ENCODE results near the gene PIGV.

PIGV gene

GRCh38 chr1:26785611-26786436 lies 1.9 kb upstream of the PIGV start:
- no peaks in the 10 kb centered on the region; the same call in 1 of the 2 replicates for H3K36me3 ChIP-seq (ENCODE audit: low read length)
- H3K9me3 ChIP-seq (ENCODE audit: insufficient read depth, low read length): no peaks in the 10 kb centered on the region
- H3K9me2 ChIP-seq (replicated peaks; ENCODE audit: insufficient read depth, low read length): no peaks in the 10 kb centered on the region
- H4K20me1 ChIP-seq (ENCODE audit: low read depth, low read length): no peaks in the 10 kb centered on the region
- peaks cover 81% of the 10 kb centered on the region for H3F3A ChIP-seq (ENCODE audit: insufficient read depth)
- H3K4me3 ChIP-seq (ENCODE audit: insufficient read depth, low read length, poor library complexity, severe bottlenecking): peak overlapping the region; percentile 85
- no peaks in the 10 kb centered on the region for H3K27me3 ChIP-seq (ENCODE audit: low read length)
- H3K79me2 ChIP-seq (ENCODE audit: insufficient read depth, low read length): no peaks in the 10 kb centered on the region; the same call in 1 of the 2 replicates
- TF ChIP-seq EZH2phosphoT487 (conservative IDR thresholded peaks at IDR 0.05; ENCODE audit: low read length): no peak
- TF ChIP-seq CTCF (IDR thresholded peaks at IDR 0.05; ENCODE audit: insufficient read depth, low read length, poor library complexity, severe bottlenecking): no peak
- H2AFZ ChIP-seq (ENCODE audit: low read depth, low read length, severe bottlenecking): no peak overlapping the region
- H3K9ac ChIP-seq (ENCODE audit: low read length): peak overlapping the region; percentile 97
- peak overlapping the region; percentile 98 for H3K27ac ChIP-seq (ENCODE audit: low read depth, low read length)
- peak overlapping the region; percentile 89 for H3K4me2 ChIP-seq (ENCODE audit: low read depth, low read length, poor library complexity, severe bottlenecking)

GRCh38 chr1:26786437-26787380 lies 1.0 kb upstream of the PIGV start:
- Histone ChIP-seq H3K79me2 (ENCODE audit: insufficient read depth, low read length) (no peaks in the 10 kb centered on the region; the same call in 1 of the 2 replicates), H3K9ac (ENCODE audit: low read length) (peak overlapping the region; percentile 97)

GRCh38 chr1:26787381-26787705 lies 407 bp upstream of the PIGV start:
- Histone ChIP-seq H3K9me3 (ENCODE audit: insufficient read depth, low read length) (no peaks in the 10 kb centered on the region), H3K27ac (ENCODE audit: low read depth, low read length) (peak overlapping the region; percentile 98), H3K36me3 (ENCODE audit: low read length) (no peaks in the 10 kb centered on the region), H3K4me2 (ENCODE audit: low read depth, low read length, poor library complexity, severe bottlenecking) (peak overlapping the region; percentile 89), H3K4me3 (ENCODE audit: insufficient read depth, low read length, poor library complexity, severe bottlenecking) (peak overlapping the region; percentile 85), H3K27me3 (ENCODE audit: low read length) (no peaks in the 10 kb centered on the region), H4K20me1 (ENCODE audit: low read depth, low read length) (no peaks in the 10 kb centered on the region), H2AFZ (ENCODE audit: low read depth, low read length, severe bottlenecking) (peak overlapping the region; percentile 68), H3K9me2 (replicated peaks; ENCODE audit: insufficient read depth, low read length) (no peaks in the 10 kb centered on the region), H3F3A (ENCODE audit: insufficient read depth) (peaks cover 71% of the 10 kb centered on the region), H3K9ac (ENCODE audit: low read length) (peak overlapping the region; percentile 97), H3K79me2 (ENCODE audit: insufficient read depth, low read length) (no peaks in the 10 kb centered on the region; the same call in 1 of the 2 replicates)
- TF ChIP-seq CTCF (IDR thresholded peaks at IDR 0.05; ENCODE audit: insufficient read depth, low read length, poor library complexity, severe bottlenecking) (no peak), EZH2phosphoT487 (conservative IDR thresholded peaks at IDR 0.05; ENCODE audit: low read length) (no peak)

More at GRCh38 chr1:26786437-26787380, 1.0 kb upstream of the PIGV start:
- Histone ChIP-seq H3F3A (ENCODE audit: insufficient read depth) (peaks cover 78% of the 10 kb centered on the region), H3K4me2 (ENCODE audit: low read depth, low read length, poor library complexity, severe bottlenecking) (peak overlapping the region; percentile 89), H3K4me3 (ENCODE audit: insufficient read depth, low read length, poor library complexity, severe bottlenecking) (peak overlapping the region; percentile 85), H3K27ac (ENCODE audit: low read depth, low read length) (peak overlapping the region; percentile 98), H3K36me3 (ENCODE audit: low read length) (no peaks in the 10 kb centered on the region; the same call in 1 of the 2 replicates), H4K20me1 (ENCODE audit: low read depth, low read length) (no peaks in the 10 kb centered on the region), H3K27me3 (ENCODE audit: low read length) (no peaks in the 10 kb centered on the region), H2AFZ (ENCODE audit: low read depth, low read length, severe bottlenecking) (peak overlapping the region; percentile 10), H3K9me3 (ENCODE audit: insufficient read depth, low read length) (no peaks in the 10 kb centered on the region), H3K9me2 (replicated peaks; ENCODE audit: insufficient read depth, low read length) (no peaks in the 10 kb centered on the region)
- TF ChIP-seq CTCF (IDR thresholded peaks at IDR 0.05; ENCODE audit: insufficient read depth, low read length, poor library complexity, severe bottlenecking) (no peak), EZH2phosphoT487 (conservative IDR thresholded peaks at IDR 0.05; ENCODE audit: low read length) (no peak)
